DOHH2 (cell line): ENCODE measurements around the gene SPEM3.

Experiments
- H3F3A ChIP-seq: fragments of 200-600 bp; sonication (generic), shearing (Covaris generic); 2 replicates; pipeline ENCODE4 v1.6.0; 2016; ENCODE audit warnings: antibody characterized with exemption, mild to moderate bottlenecking; ENCODE audit not compliant: control insufficient read depth, insufficient read depth
- H3K27ac ChIP-seq: fragments of 200-600 bp; sonication (generic); 2 replicates; pipeline ENCODE4 v1.5.1; 2014; ENCODE audit warnings: low read depth, mild to moderate bottlenecking, low read length, moderate library complexity
- H3K27me3 ChIP-seq: fragments of 200-600 bp; sonication (generic); 2 replicates; pipeline ENCODE4 v1.6.1; 2014; ENCODE audit warnings: mild to moderate bottlenecking, low read length, mixed read lengths; ENCODE audit not compliant: control insufficient read depth
- H3K36me3 ChIP-seq: fragments of 200-600 bp; sonication (generic); 2 replicates; pipeline ENCODE4 v1.6.1; 2014; ENCODE audit warnings: mild to moderate bottlenecking, low read length, moderate library complexity, mixed read lengths; ENCODE audit not compliant: control insufficient read depth
- H3K4me1 ChIP-seq: fragments of 200-600 bp; sonication (generic); 2 replicates; pipeline ENCODE4 v1.6.1; 2014; ENCODE audit warnings: mild to moderate bottlenecking, low read length, mixed read lengths; ENCODE audit not compliant: control insufficient read depth
- H3K4me2 ChIP-seq: fragments of 200-600 bp; sonication (generic); 2 replicates; pipeline ENCODE4 v1.6.0; 2014; ENCODE audit warnings: mild to moderate bottlenecking, low read length, moderate library complexity
- H3K4me3 ChIP-seq: fragments of 200-600 bp; sonication (generic); 2 replicates; pipeline ENCODE4 v1.5.1; 2014; ENCODE audit warnings: mild to moderate bottlenecking, low read length, mixed read lengths
- H3K79me2 ChIP-seq: fragments of 200-600 bp; sonication (generic); 2 replicates; pipeline ENCODE4 v1.6.1; 2014; ENCODE audit warnings: mild to moderate bottlenecking, low read length, mixed read lengths; ENCODE audit not compliant: control insufficient read depth
- H3K9me2 ChIP-seq: fragments of 200-600 bp; sonication (generic); replicated peaks from 2 replicates; pipeline ENCODE4 v1.6.1; 2014; ENCODE audit warnings: mild to moderate bottlenecking, low read length, mixed read lengths; ENCODE audit not compliant: control insufficient read depth
- H3K9me3 ChIP-seq: fragments of 200-600 bp; sonication (generic); 2 replicates; pipeline ENCODE4 v1.6.1; 2014; ENCODE audit warnings: antibody characterized with exemption, low read length, mixed read lengths; ENCODE audit not compliant: control insufficient read depth, insufficient read depth
- H4K20me1 ChIP-seq: fragments of 200-600 bp; sonication (generic); 2 replicates; pipeline ENCODE4 v1.6.0; 2014; ENCODE audit warnings: low read depth, mild to moderate bottlenecking, antibody characterized with exemption, low read length, moderate library complexity; ENCODE audit not compliant: control insufficient read depth, insufficient read depth
- CTCF ChIP-seq: fragments of 200-600 bp; sonication (generic); IDR thresholded peaks from one replicate; pipeline ENCODE4 v1.5.1; 2014; ENCODE audit warnings: antibody characterized with exemption, mild to moderate bottlenecking, low read depth, low read length; ENCODE audit not compliant: poor library complexity, severe bottlenecking
- EZH2phosphoT487 ChIP-seq: fragments of 200-600 bp; sonication (generic); IDR thresholded peaks from 2 replicates; pipeline ENCODE4 v1.6.1; 2017; ENCODE audit warnings: borderline replicate concordance, mild to moderate bottlenecking, antibody characterized with exemption, low read length, moderate library complexity, mixed read lengths

The SPEM3 gene

GRCh38 chr17:7465597-7466275, 37.1 kb downstream of the SPEM3 start:
- H3K4me3 ChIP-seq: no peak overlapping the region
- no peaks in the 10 kb centered on the region for H3K27me3 ChIP-seq
- H3K27ac ChIP-seq: no peak overlapping the region
- peaks cover 21% of the 10 kb centered on the region for H3K4me1 ChIP-seq
- no peaks in the 10 kb centered on the region for H3F3A ChIP-seq
- H3K9me2 ChIP-seq: no peaks in the 10 kb centered on the region
- peak overlapping the region; percentile 57; the same call in 1 of the 2 replicates for H3K4me2 ChIP-seq
- TF ChIP-seq CTCF: no peak
- no peak for TF ChIP-seq EZH2phosphoT487
- no peaks in the 10 kb centered on the region; the same call in 1 of the 2 replicates for H3K36me3 ChIP-seq
- peaks cover 8% of the 10 kb centered on the region for H3K79me2 ChIP-seq
- no peaks in the 10 kb centered on the region for H3K9me3 ChIP-seq
- H4K20me1 ChIP-seq: no peaks in the 10 kb centered on the region

- TF ChIP-seq CTCF (no peak), EZH2phosphoT487 (no peak)
- H3K79me2 ChIP-seq: peaks cover 8% of the 10 kb centered on the region
Measured at GRCh38 chr17:7466318-7466638, 37.6 kb downstream of the SPEM3 start.

GRCh38 chr17:7466639-7467341, 38.1 kb downstream of the SPEM3 start:
- Histone ChIP-seq H3K4me1 (peaks cover 21% of the 10 kb centered on the region), H3K79me2 (peaks cover 8% of the 10 kb centered on the region)

More at GRCh38 chr17:7466318-7466638, 37.6 kb downstream of the SPEM3 start:
- Histone ChIP-seq H3K4me3 (0 out of 2 replicates have a peak overlapping the region, but pooled peaks have one; percentile 6), H3F3A (no peaks in the 10 kb centered on the region), H3K4me1 (peaks cover 21% of the 10 kb centered on the region), H3K9me2 (no peaks in the 10 kb centered on the region), H4K20me1 (no peaks in the 10 kb centered on the region), H3K36me3 (no peaks in the 10 kb centered on the region; the same call in 1 of the 2 replicates), H3K4me2 (peak overlapping the region; percentile 57), H3K27ac (no peak overlapping the region), H3K9me3 (no peaks in the 10 kb centered on the region), H3K27me3 (no peaks in the 10 kb centered on the region)

More at GRCh38 chr17:7466639-7467341, 38.1 kb downstream of the SPEM3 start:
- no peaks in the 10 kb centered on the region for H3K9me2 ChIP-seq
- no peaks in the 10 kb centered on the region for H3K9me3 ChIP-seq
- peak overlapping the region; percentile 27 for H3K27ac ChIP-seq
- no peaks in the 10 kb centered on the region for H4K20me1 ChIP-seq
- no peak for TF ChIP-seq EZH2phosphoT487
- no peak for TF ChIP-seq CTCF
- H3K4me3 ChIP-seq: peak overlapping the region; percentile 35
- peak overlapping the region; percentile 57 for H3K4me2 ChIP-seq
- H3K27me3 ChIP-seq: no peaks in the 10 kb centered on the region
- H3K36me3 ChIP-seq: no peaks in the 10 kb centered on the region; the same call in 1 of the 2 replicates
- H3F3A ChIP-seq: 0 out of 2 replicates have a peak, but pooled peaks cover 3% of the 10 kb centered on the region
